ENCODE data around the gene TRABD2B.

GRCh38 chr1:47935856-47936255, 61.3 kb downstream of the TRABD2B start:
- TF ChIP-seq CTCF (conservative IDR thresholded peaks at IDR 0.05) = no peak
- TF ChIP-seq ZFX (IDR thresholded peaks at IDR 0.05) = no peak

All from C4-2B (cell line).